GM04504 (cell line): ENCODE measurements around the gene GRIK1.
"Not testable (repeated sequence)": the region's sequence is repeated elsewhere in the genome, so short reads cannot be mapped to it uniquely, and the experiment has no call there.

ENCODE experiments used
- DNase-seq: peaks from one replicate; pipeline ENCODE4 v3.0.0-alpha.2; 2012; ENCODE audit warnings: low read depth

Gene GRIK1

GRCh38 chr21:29606613-29607012 lies 333.2 kb downstream of the GRIK1 start:
- DNase-seq = no peak

- not testable (repeated sequence) for DNase-seq
These were observed 334.6 kb downstream of the GRIK1 start for GRCh38 chr21:29605219-29605618.

GRCh38 chr21:29604076-29604475 lies 335.7 kb downstream of the GRIK1 start:
- DNase-seq = no peak

GRCh38 chr21:29601047-29601446 lies 338.7 kb downstream of the GRIK1 start:
- no peak for DNase-seq

- peak; percentile 9 for DNase-seq
These were observed 353.1 kb downstream of the GRIK1 start for GRCh38 chr21:29586696-29587095.

- DNase-seq = no peak
These were observed 354.3 kb downstream of the GRIK1 start for GRCh38 chr21:29585462-29585861.

- no peak for DNase-seq
These were observed 356.3 kb downstream of the GRIK1 start for GRCh38 chr21:29583424-29583924.

GRCh38 chr21:29582855-29583254 lies 356.9 kb downstream of the GRIK1 start:
- DNase-seq = no peak

- no peak for DNase-seq
These were observed 358.4 kb downstream of the GRIK1 start for GRCh38 chr21:29581393-29581792.

- DNase-seq = no peak
These were observed 359.0 kb downstream of the GRIK1 start for GRCh38 chr21:29580732-29581285.

GRCh38 chr21:29578306-29578705 lies 361.5 kb downstream of the GRIK1 start:
- no peak for DNase-seq

- no peak for DNase-seq
These were observed 367.8 kb downstream of the GRIK1 start for GRCh38 chr21:29571949-29572348.

GRCh38 chr21:29568020-29568697 lies 371.6 kb downstream of the GRIK1 start:
- DNase-seq = no peak

GRCh38 chr21:29557931-29558725 lies 381.7 kb downstream of the GRIK1 start:
- no peak for DNase-seq

GRCh38 chr21:29557200-29557599 lies 382.6 kb downstream of the GRIK1 start:
- DNase-seq = no peak

- DNase-seq = no peak
These were observed 384.2 kb downstream of the GRIK1 start for GRCh38 chr21:29555601-29556000.

GRCh38 chr21:29550205-29550604 lies 389.6 kb downstream of the GRIK1 start:
- no peak for DNase-seq

GRCh38 chr21:29549614-29550013 lies 390.2 kb downstream of the GRIK1 start:
- no peak for DNase-seq

- DNase-seq = no peak
These were observed 391.8 kb downstream of the GRIK1 start for GRCh38 chr21:29547998-29548397.

- DNase-seq = no peak
These were observed 393.7 kb downstream of the GRIK1 start for GRCh38 chr21:29546071-29546470.

- DNase-seq = no peak
These were observed 399.5 kb downstream of the GRIK1 start for GRCh38 chr21:29540289-29540688.

- no peak for DNase-seq
These were observed 401.7 kb downstream of the GRIK1 start for GRCh38 chr21:29538115-29538514.

GRCh38 chr21:29534448-29534847 lies 405.3 kb downstream of the GRIK1 start:
- DNase-seq = no peak
